Lung (tissue), 12 donors: ENCODE data around the gene ENTPD7. TPM values are rescaled to one million over a fixed set of nuclear protein-coding genes. Genes with fewer than 3 reads are reported as not detected.

ENCODE experiments used
- ATAC-seq: fragments of 200-7000 bp; cut with Tn5 transposase; one replicate; pipeline ENCODE4 v1.9.1; 2020; ENCODE audit warnings: moderate number of reproducible peaks; ENCODE audit not compliant: insufficient read depth, low FRiP score
- DNase-seq, 3 donors: peaks; one replicate each; pipeline ENCODE4 v3.0.0-alpha.2; 2013 to 2017
- H3K27ac ChIP-seq, 2 donors: one replicate each; pipeline ENCODE4 v1.5.1; 2013; ENCODE audit warnings: mild to moderate bottlenecking in 2 of 2, moderate library complexity in 2 of 2, control low read depth in 1 of 2, inconsistent platforms in 1 of 2, low read depth in 1 of 2, low read length in 1 of 2
- H3K27me3 ChIP-seq, 3 donors: one replicate each; pipeline ENCODE4 v1.5.1; 2013; ENCODE audit warnings: low read length in 2 of 3; ENCODE audit not compliant: control insufficient read depth in 3 of 3, insufficient read depth in 3 of 3
- H3K36me3 ChIP-seq, 4 donors: one replicate each; pipeline ENCODE4 v1.5.1; 2013; ENCODE audit warnings: low read length in 4 of 4, mild to moderate bottlenecking in 1 of 4, moderate library complexity in 1 of 4; ENCODE audit not compliant: control insufficient read depth in 4 of 4, insufficient read depth in 4 of 4
- H3K4me1 ChIP-seq, 5 donors: one replicate each; pipeline ENCODE4 v1.5.1; 2013; ENCODE audit warnings: low read length in 5 of 5, mild to moderate bottlenecking in 2 of 5, moderate library complexity in 1 of 5; ENCODE audit not compliant: control insufficient read depth in 5 of 5, insufficient read depth in 5 of 5
- H3K4me3 ChIP-seq: one replicate; pipeline ENCODE4 v1.5.1; 2013; ENCODE audit warnings: mild to moderate bottlenecking, control low read depth, moderate library complexity
- H3K9ac ChIP-seq, 2 donors: one replicate each; pipeline ENCODE4 v1.5.1; 2013; ENCODE audit warnings: low read length in 2 of 2, control low read depth in 1 of 2; ENCODE audit not compliant: insufficient read depth in 1 of 2
- H3K9me3 ChIP-seq, 4 donors: one replicate each; pipeline ENCODE4 v1.5.1; 2013; ENCODE audit warnings: low read length in 3 of 4, mild to moderate bottlenecking in 1 of 4, moderate library complexity in 1 of 4; ENCODE audit not compliant: control insufficient read depth in 4 of 4, insufficient read depth in 3 of 4
- CTCF ChIP-seq: IDR thresholded peaks from 2 replicates; pipeline ENCODE4 v1.5.1; 2012; ENCODE audit warnings: mild to moderate bottlenecking; ENCODE audit errors: control extremely low read depth, extremely low read depth
- WGBS, 2 donors: extraction: QIAGEN DNeasy Blood & Tissue Kit; methylation state at CpG; one replicate each; pipeline ENCODE4 v1.1.7; 2013; 5-methylcytosine and 5-hydroxymethylcytosine counted together
- polyA plus RNA-seq, 2 donors: library from polyadenylated mRNA; stranded (reverse); fragments of 200-250 nt; gene quantifications; one replicate each; pipeline ENCODE4 v1.2.1, GENCODE V29; 2013
- total RNA-seq, 2 donors: library from RNA; depleted of rRNA in 1 of 2; stranded (reverse); fragments of >200 nt in 1 of 2; gene quantifications; one replicate each; pipeline ENCODE4 v1.2.1, GENCODE V29; 2014 to 2021
- donor health status: control.
- donor health status: control.
- donor health status: Bipolar disorder and iron deficiency.
- donor health status: healthy.
- donor health status: DM: yes; HTN: yes; CAD: no.

ENTPD7 gene
- total and polyA plus RNA-seq, 4 donors: 1.0 to 14.6 (median 10.6) TPM

- DNase-seq (no peak), ATAC-seq (no peak)
- peaks cover 0 to 2% (median 0%) of the 10 kb centered on the region in 4 donors for H3K9me3 ChIP-seq
- H3K4me1 ChIP-seq: peaks cover 0 to 2% (median 0%) of the 10 kb centered on the region in 5 donors
- no peak overlapping the region for H3K27ac ChIP-seq
- H3K9ac ChIP-seq: no peak overlapping the region
- H3K36me3 ChIP-seq: peaks cover 0 to 13% (median 7%) of the 10 kb centered on the region in 4 donors
- no peak for TF ChIP-seq CTCF
- no peaks in the 10 kb centered on the region for H3K27me3 ChIP-seq
- 72 to 76% methylated on average over 3 of the region's 3 CpGs for WGBS, 2 donors
- H3K4me3 ChIP-seq: no peak overlapping the region
Measured at GRCh38 chr10:99676895-99677294, 17.6 kb downstream of the ENTPD7 start.

GRCh38 chr10:99678921-99679320, 19.6 kb downstream of the ENTPD7 start:
- WGBS, 2 donors: 88 to 95% methylated on average over 3 of the region's 3 CpGs
- Histone ChIP-seq H3K27ac (no peak overlapping the region), H3K4me1 (peaks cover 0 to 2% (median 0%) of the 10 kb centered on the region in 5 donors), H3K9me3 (peaks cover 0 to 2% (median 0%) of the 10 kb centered on the region in 4 donors), H3K27me3 (no peaks in the 10 kb centered on the region), H3K4me3 (no peak overlapping the region), H3K36me3 (peaks cover 0 to 13% (median 7%) of the 10 kb centered on the region in 4 donors), H3K9ac (no peak overlapping the region)
- ATAC-seq (no peak), DNase-seq (no peak)
- TF ChIP-seq CTCF: no peak

DNA sequence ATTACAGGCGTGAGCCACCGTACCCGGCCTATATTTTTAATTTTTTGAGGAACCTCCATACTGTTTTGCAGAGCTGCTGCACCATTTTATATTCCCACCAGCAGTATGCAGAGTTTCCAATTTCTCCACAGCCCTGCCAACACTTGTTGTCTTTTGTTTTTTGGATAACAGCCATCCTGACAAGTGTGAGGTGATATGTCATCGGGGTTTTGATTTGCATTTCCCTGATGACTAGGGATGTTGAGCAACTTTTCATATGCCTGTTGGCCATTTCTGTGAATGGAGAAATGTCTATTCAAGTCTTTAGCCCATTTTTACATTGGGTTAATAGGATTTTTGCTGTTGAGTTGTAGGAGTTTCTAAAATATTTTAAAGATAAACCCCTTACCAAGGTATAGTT, 22.2 kb downstream of the ENTPD7 start:
- Histone ChIP-seq H3K9ac (no peak overlapping the region), H3K4me3 (no peak overlapping the region), H3K36me3 (peaks cover 0 to 15% (median 7%) of the 10 kb centered on the region in 4 donors), H3K4me1 (no peaks in the 10 kb centered on the region), H3K9me3 (peaks cover 0 to 2% (median 0%) of the 10 kb centered on the region in 4 donors), H3K27me3 (no peaks in the 10 kb centered on the region), H3K27ac (no peak overlapping the region)
- TF ChIP-seq CTCF: no peak
- DNase-seq (peak; percentile 19 to 82 (median 71)), ATAC-seq (no peak)
- 74 to 77% methylated on average over 4 of the region's 4 CpGs for WGBS, 2 donors

DNA sequence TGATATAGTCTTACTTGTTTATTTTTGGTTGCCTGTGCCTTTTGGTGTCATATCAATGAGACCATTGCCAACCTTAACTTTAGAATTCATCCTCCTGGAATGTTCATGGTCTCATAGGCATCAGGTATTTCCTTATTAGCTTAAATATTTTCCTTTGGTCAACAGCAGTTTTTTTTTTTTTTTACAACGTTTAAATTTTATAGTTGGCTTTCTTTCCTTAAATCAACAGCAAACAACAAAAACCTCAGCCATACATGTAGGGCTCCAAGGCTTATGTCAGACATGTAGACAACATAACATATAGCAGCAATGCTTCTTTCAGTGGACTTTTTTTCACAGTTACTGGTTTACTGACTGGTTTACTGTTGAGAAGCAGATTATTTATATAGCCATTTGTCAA, 22.7 kb downstream of the ENTPD7 start:
- H3K36me3 ChIP-seq: peaks cover 0 to 15% (median 7%) of the 10 kb centered on the region in 4 donors
- ATAC-seq (no peak), DNase-seq (no peak)
- H3K9ac ChIP-seq: no peak overlapping the region
- no peaks in the 10 kb centered on the region for H3K27me3 ChIP-seq
- H3K4me3 ChIP-seq: no peak overlapping the region
- H3K9me3 ChIP-seq: peaks cover 0 to 2% (median 0%) of the 10 kb centered on the region in 4 donors
- 44 to 52% methylated on average over 1 of the region's 1 CpG for WGBS, 2 donors
- H3K27ac ChIP-seq: no peak overlapping the region
- TF ChIP-seq CTCF: no peak
- no peaks in the 10 kb centered on the region for H3K4me1 ChIP-seq
